ENCODE measurements around the gene SUMF1. TPM values are rescaled to one million over a fixed set of nuclear protein-coding genes. Genes with fewer than 3 reads are reported as not detected.

SUMF1 gene
- total RNA-seq, 1 donor from 2014 or later = 10.6 TPM

- Mint-ChIP-seq H3K27me3 (ENCODE audit: low read depth) (no peaks in the 10 kb centered on the region), H3K36me3 (ENCODE audit: low read depth) (peaks cover 9% of the 10 kb centered on the region), H3K4me3 (no peak overlapping the region), H3K27ac (ENCODE audit: unreplicated experiment) (no peak overlapping the region), H3K9me3 (no peaks in the 10 kb centered on the region), H3K4me1 (no peaks in the 10 kb centered on the region)
- TF ChIP-seq CTCF (conservative IDR thresholded peaks at IDR 0.05) = no peak
- DNase-seq (ENCODE audit: low read depth, low spot score) = no peak
These were observed 28.8 kb downstream of the SUMF1 start for GRCh38 chr3:4438296-4438695.

- DNase-seq (ENCODE audit: low read depth, low spot score) = no peak
- Mint-ChIP-seq H3K27me3 (ENCODE audit: low read depth) (no peaks in the 10 kb centered on the region), H3K36me3 (ENCODE audit: low read depth) (peaks cover 21% of the 10 kb centered on the region), H3K4me1 (peaks cover 2% of the 10 kb centered on the region), H3K9me3 (peaks cover 5% of the 10 kb centered on the region), H3K4me3 (no peak overlapping the region), H3K27ac (ENCODE audit: unreplicated experiment) (no peak overlapping the region)
- no peak for TF ChIP-seq CTCF (conservative IDR thresholded peaks at IDR 0.05)
These were observed 34.8 kb downstream of the SUMF1 start for GRCh38 chr3:4432259-4432658.

- H3K27me3 Mint-ChIP-seq (ENCODE audit: low read depth) = no peaks in the 10 kb centered on the region
- H3K27ac Mint-ChIP-seq (ENCODE audit: unreplicated experiment) = no peak overlapping the region
- peaks cover 21% of the 10 kb centered on the region for H3K36me3 Mint-ChIP-seq (ENCODE audit: low read depth)
- DNase-seq (ENCODE audit: low read depth, low spot score) = no peak
- peaks cover 15% of the 10 kb centered on the region for H3K4me1 Mint-ChIP-seq
- no peak for TF ChIP-seq CTCF (conservative IDR thresholded peaks at IDR 0.05)
- H3K9me3 Mint-ChIP-seq = peaks cover 5% of the 10 kb centered on the region
- H3K4me3 Mint-ChIP-seq = no peak overlapping the region
These were observed 37.3 kb downstream of the SUMF1 start for GRCh38 chr3:4429648-4430350.

- H3K36me3 Mint-ChIP-seq (ENCODE audit: low read depth) = peaks cover 10% of the 10 kb centered on the region
- no peak overlapping the region for H3K27ac Mint-ChIP-seq (ENCODE audit: unreplicated experiment)
- H3K4me3 Mint-ChIP-seq = no peak overlapping the region
These were observed 40.2 kb downstream of the SUMF1 start for GRCh38 chr3:4426782-4427344.

GRCh38 chr3:4426261-4426781 lies 40.7 kb downstream of the SUMF1 start:
- no peak overlapping the region for H3K27ac Mint-ChIP-seq (ENCODE audit: unreplicated experiment)

More at GRCh38 chr3:4426782-4427344, 40.2 kb downstream of the SUMF1 start:
- TF ChIP-seq CTCF (conservative IDR thresholded peaks at IDR 0.05) = no peak
- Mint-ChIP-seq H3K4me1 (peaks cover 15% of the 10 kb centered on the region), H3K27me3 (ENCODE audit: low read depth) (no peaks in the 10 kb centered on the region), H3K9me3 (peaks cover 2% of the 10 kb centered on the region)
- no peak for DNase-seq (ENCODE audit: low read depth, low spot score)

More at GRCh38 chr3:4426261-4426781, 40.7 kb downstream of the SUMF1 start:
- DNase-seq (ENCODE audit: low read depth, low spot score) = no peak
- peaks cover 15% of the 10 kb centered on the region for H3K4me1 Mint-ChIP-seq
- H3K4me3 Mint-ChIP-seq = no peak overlapping the region
- no peaks in the 10 kb centered on the region for H3K27me3 Mint-ChIP-seq (ENCODE audit: low read depth)
- TF ChIP-seq CTCF (conservative IDR thresholded peaks at IDR 0.05) = no peak
- H3K9me3 Mint-ChIP-seq = no peaks in the 10 kb centered on the region
- peaks cover 5% of the 10 kb centered on the region for H3K36me3 Mint-ChIP-seq (ENCODE audit: low read depth)

Measured in neural crest cell (in vitro differentiated cells).